HCT116 (cell line): ENCODE data around the gene PRKAA1. TPM values are rescaled to one million over a fixed set of nuclear protein-coding genes. Genes with fewer than 3 reads are reported as not detected.

ENCODE experiments used
- ATAC-seq: fragments of 200-7000 bp; cut with Tn5 transposase; 2 replicates; pipeline ENCODE4 v1.9.1; 2020; ENCODE audit warnings: mild to moderate bottlenecking, moderate library complexity
- BruUV-seq: library from RNA; stranded (reverse); fragments of 400-500 nt; replicated peaks from 2 replicates; lab custom pipeline; 2021; lab: Mats Ljungman, UMichigan
- CTCF ChIA-PET: fragments of 300-600 bp; sonication (Branson Sonifier 250); formaldehyde crosslinking; loops from one replicate; lab custom pipeline; 2021; ENCODE audit warnings: antibody characterized with exemption; lab: Charles Lee
- POLR2A ChIA-PET: fragments of 300-600, 350-600 bp; sonication (Branson Sonifier 250); formaldehyde crosslinking; loops from one replicate; lab custom pipeline; 2021; ENCODE audit warnings: antibody characterized with exemption; lab: Charles Lee
- RAD21 ChIA-PET, 2 experiments: fragments of 300-600 bp; sonication (Branson Sonifier 250); formaldehyde crosslinking; loops; one replicate each; lab custom pipeline; 2023; ENCODE audit warnings: low total read pairs in 2 of 2; ENCODE audit not compliant: uncharacterized antibody in 2 of 2, unreplicated experiment in 2 of 2, low non-redundant PET in 1 of 2; lab: Charles Lee
- DNase-seq: peaks from one replicate; pipeline ENCODE4 v3.0.0-alpha.2; 2010; ENCODE audit warnings: low read depth, low spot score
- H2AFZ ChIP-seq: fragments of 200-600 bp; shearing (Covaris generic), sonication (generic); 2 replicates; pipeline ENCODE4 v1.6.1; 2017; ENCODE audit warnings: low read depth, mixed run types, mixed read lengths, antibody characterized with exemption, low read length; ENCODE audit not compliant: poor library complexity, severe bottlenecking
- H3K27ac ChIP-seq: 2 replicates; pipeline ENCODE4 v1.5.1; 2012; ENCODE audit warnings: low read depth, low read length
- H3K27me3 ChIP-seq: fragments of 200-600 bp; sonication (generic); 2 replicates; pipeline ENCODE4 v1.6.1; 2016; ENCODE audit warnings: mixed run types, low read length, mixed read lengths; ENCODE audit not compliant: insufficient read depth
- H3K36me3 ChIP-seq, 2 experiments: fragments of 200-500 bp in 1 of 2; fragments of 200-600 bp in 1 of 2; sonication (Bioruptor generic) in 1 of 2; sonication (generic) in 1 of 2; 2 replicates each; pipeline versions ENCODE4 v1.5.1 to v1.6.1; 2014 to 2016; ENCODE audit warnings: low read length in 2 of 2, inconsistent platforms in 1 of 2, mixed read lengths in 1 of 2, mixed run types in 1 of 2; ENCODE audit not compliant: insufficient read depth in 2 of 2, control insufficient read depth in 1 of 2
- H3K4me1 ChIP-seq, 2 experiments: fragments of 200-600 bp in 1 of 2; sonication (generic) in 1 of 2; 2 replicates each; pipeline versions ENCODE4 v1.5.1 to v1.6.1; 2012 to 2017; ENCODE audit warnings: low read length in 2 of 2, inconsistent platforms in 1 of 2, mild to moderate bottlenecking in 1 of 2, mixed read lengths in 1 of 2, mixed run types in 1 of 2, moderate library complexity in 1 of 2; ENCODE audit not compliant: insufficient read depth in 2 of 2, control insufficient read depth in 1 of 2
- H3K4me2 ChIP-seq: fragments of 200-600 bp; sonication (generic); 2 replicates; pipeline ENCODE4 v1.6.1; 2017; ENCODE audit warnings: mixed run types, low read length, mixed read lengths
- H3K4me3 ChIP-seq, 2 experiments: fragments of 200-600 bp in 1 of 2; sonication (generic) in 1 of 2; replicated peaks in 1 of 2; 2 replicates each; pipeline ENCODE4 v1.5.1; 2011 to 2016; ENCODE audit warnings: low read length in 2 of 2, control low read depth in 1 of 2, low read depth in 1 of 2, mild to moderate bottlenecking in 1 of 2, mixed read lengths in 1 of 2, mixed run types in 1 of 2
- H3K79me2 ChIP-seq: fragments of 200-600 bp; sonication (generic); 2 replicates; pipeline ENCODE4 v1.6.1; 2017; ENCODE audit warnings: mild to moderate bottlenecking, mixed run types, low read length, moderate library complexity, mixed read lengths; ENCODE audit not compliant: insufficient read depth
- H3K9ac ChIP-seq: fragments of 200-600 bp; sonication (generic); 2 replicates; pipeline ENCODE4 v1.6.1; 2016; ENCODE audit warnings: low read length, mixed read lengths
- H3K9me2 ChIP-seq: fragments of 200-600 bp; sonication (generic), shearing (Covaris generic); 2 replicates; pipeline ENCODE4 v1.6.1; 2017; ENCODE audit warnings: mixed run types, mild to moderate bottlenecking, moderate library complexity; ENCODE audit not compliant: insufficient read depth
- H3K9me3 ChIP-seq, 2 experiments: fragments of 200-500 bp in 1 of 2; fragments of 200-600 bp in 1 of 2; sonication (Bioruptor generic) in 1 of 2; sonication (generic) in 1 of 2; 2 replicates each; pipeline ENCODE4 v1.6.1; 2014 to 2017; ENCODE audit warnings: low read length in 2 of 2, mixed read lengths in 2 of 2, inconsistent platforms in 1 of 2, low read depth in 1 of 2, mild to moderate bottlenecking in 1 of 2, mixed run types in 1 of 2, moderate library complexity in 1 of 2; ENCODE audit not compliant: control insufficient read depth in 1 of 2, insufficient read depth in 1 of 2
- H4K20me1 ChIP-seq: fragments of 200-600 bp; sonication (generic), shearing (Covaris generic); 2 replicates; pipeline ENCODE4 v1.6.1; 2017; ENCODE audit warnings: mixed run types, mild to moderate bottlenecking, moderate library complexity; ENCODE audit not compliant: insufficient read depth
- CBX3 ChIP-seq: IDR thresholded peaks from 2 replicates; pipeline ENCODE4 v1.6.1; 2012; ENCODE audit warnings: low read depth
- EGR1 ChIP-seq: IDR thresholded peaks from 2 replicates; pipeline ENCODE4 v1.6.1; 2012; ENCODE audit warnings: low read depth
- EZH2phosphoT487 ChIP-seq: fragments of 200-600 bp; IDR thresholded peaks from 2 replicates; pipeline ENCODE4 v1.6.1; 2018; ENCODE audit warnings: antibody characterized with exemption, borderline replicate concordance
- FOSL1 ChIP-seq: IDR thresholded peaks from 2 replicates; pipeline ENCODE4 v1.6.1; 2012; ENCODE audit warnings: low read depth
- JUND ChIP-seq: IDR thresholded peaks from 2 replicates; pipeline ENCODE4 v1.6.1; 2012
- MAX ChIP-seq: IDR thresholded peaks from 2 replicates; pipeline ENCODE4 v1.6.1; 2012
- POLR2A ChIP-seq: IDR thresholded peaks from 2 replicates; pipeline ENCODE4 v1.7.0; 2011; ENCODE audit warnings: borderline replicate concordance; ENCODE audit not compliant: insufficient read depth, insufficient read length; ENCODE audit errors: extremely low read depth
- RAD21 ChIP-seq: IDR thresholded peaks from 2 replicates; pipeline ENCODE4 v1.6.1; 2012; ENCODE audit warnings: low read depth, mild to moderate bottlenecking
- SIN3A ChIP-seq: IDR thresholded peaks from 2 replicates; pipeline ENCODE4 v1.6.1; 2012; ENCODE audit warnings: low read depth
- SRF ChIP-seq: IDR thresholded peaks from 2 replicates; pipeline ENCODE4 v1.6.1; 2012; ENCODE audit warnings: low read depth
- TCF7L2 ChIP-seq: IDR thresholded peaks from 2 replicates; pipeline ENCODE4 v1.7.0; 2011; ENCODE audit warnings: borderline replicate concordance, inconsistent platforms; ENCODE audit not compliant: insufficient read depth, insufficient read length; ENCODE audit errors: extremely low read depth
- YY1 ChIP-seq: IDR thresholded peaks from 2 replicates; pipeline ENCODE4 v1.6.1; 2011; ENCODE audit warnings: low read length, low read depth, moderate library complexity, mild to moderate bottlenecking; ENCODE audit not compliant: insufficient replicate concordance; ENCODE audit errors: extremely low read depth
- ZNF274 ChIP-seq: fragments of 200-500 bp; sonication (Bioruptor generic); IDR thresholded peaks from 2 replicates; pipeline ENCODE4 v1.6.1; 2014; ENCODE audit warnings: mild to moderate bottlenecking, low read depth, low read length, inconsistent platforms
- intact Hi-C: fragments of 100-400 bp; cut with micrococcal nuclease; formaldehyde crosslinking; loops from 2 replicates; pipeline ENCODE4 v1.10.0; 2022
- total RNA-seq: library from RNA; stranded (reverse); gene quantifications from one replicate; pipeline ENCODE4 v1.2.1, GENCODE V29; 2021; ENCODE audit not compliant: unreplicated experiment
- TF ChIP-seq, protein P1 (sequence below): IDR thresholded peaks from 2 replicates; pipeline ENCODE4 v1.6.1; 2011; ENCODE audit warnings: mild to moderate bottlenecking, low read length, moderate library complexity; ENCODE audit not compliant: insufficient replicate concordance; ENCODE audit errors: extremely low read depth
- TF ChIP-seq, protein P2 (sequence below): IDR thresholded peaks from 2 replicates; pipeline ENCODE4 v1.6.1; 2012; ENCODE audit warnings: low read depth
- TF ChIP-seq, protein P3 (sequence below), 3 experiments: fragments of 200-600 bp in 1 of 3; sonication (generic) in 1 of 3; IDR thresholded peaks in 2 of 3; conservative IDR thresholded peaks in 1 of 3; 2 replicates each; pipeline ENCODE4 v1.5.1; 2012 to 2017; ENCODE audit warnings: low read depth in 2 of 3, low read length in 2 of 3, antibody characterized with exemption in 1 of 3, borderline replicate concordance in 1 of 3, control low read depth in 1 of 3, mild to moderate bottlenecking in 1 of 3, mixed read lengths in 1 of 3, mixed run types in 1 of 3, moderate library complexity in 1 of 3; ENCODE audit not compliant: insufficient read depth in 1 of 3
- TF ChIP-seq, protein P4 (sequence below): IDR thresholded peaks from 2 replicates; pipeline ENCODE4 v1.6.1; 2012

Gene PRKAA1
- total RNA-seq, 1 experiment from 2014 or later, result 53.5 TPM

DNA sequence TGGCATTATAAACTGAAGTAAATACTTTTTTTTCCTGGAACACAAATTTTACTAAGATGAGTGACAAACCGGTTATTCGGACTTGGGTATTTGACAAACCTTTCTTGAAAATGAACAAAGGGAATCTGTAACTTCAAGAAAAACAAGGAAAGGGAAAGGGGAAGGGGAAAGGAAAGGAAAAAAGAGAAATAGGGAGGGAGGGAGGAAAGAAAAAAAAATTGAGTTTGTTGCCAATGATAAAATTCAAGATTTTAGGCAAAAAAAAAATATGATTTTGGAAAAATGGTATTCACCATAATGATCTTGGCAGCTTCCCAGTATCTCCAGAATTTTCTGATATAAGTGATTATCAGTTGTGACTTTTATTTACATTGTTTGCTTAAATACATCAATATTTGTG lies 40.8 kb downstream of the PRKAA1 start:
- intact Hi-C loops, result no loop called here
- ChIA-PET CTCF (no interaction called here), RAD21 (no interaction called here), POLR2A (no interaction called here)
- peaks cover 6 to 7% of the 10 kb centered on the region in 2 experiments; a peak in 3 of 4 replicates for H3K36me3 ChIP-seq
- no peak overlapping the region for H3K27ac ChIP-seq
- peaks cover 4 to 15% of the 10 kb centered on the region in 2 experiments; a peak in 3 of 4 replicates for H3K4me1 ChIP-seq
- H2AFZ ChIP-seq, result no peak overlapping the region
- H3K27me3 ChIP-seq, result no peaks in the 10 kb centered on the region
- ATAC-seq (no peak), DNase-seq (no peak)
- peaks cover 21% of the 10 kb centered on the region for H3K79me2 ChIP-seq
- H4K20me1 ChIP-seq, result no peaks in the 10 kb centered on the region
- TF ChIP-seq JUND (no peak), TCF7L2 (no peak), MAX (no peak), ZNF274 (no peak), FOSL1 (no peak), POLR2A (no peak), YY1 (no peak), SIN3A (no peak), CBX3 (no peak), EZH2phosphoT487 (no peak), EGR1 (no peak), RAD21 (no peak), SRF (no peak)
- TF ChIP-seq, protein P1, sequence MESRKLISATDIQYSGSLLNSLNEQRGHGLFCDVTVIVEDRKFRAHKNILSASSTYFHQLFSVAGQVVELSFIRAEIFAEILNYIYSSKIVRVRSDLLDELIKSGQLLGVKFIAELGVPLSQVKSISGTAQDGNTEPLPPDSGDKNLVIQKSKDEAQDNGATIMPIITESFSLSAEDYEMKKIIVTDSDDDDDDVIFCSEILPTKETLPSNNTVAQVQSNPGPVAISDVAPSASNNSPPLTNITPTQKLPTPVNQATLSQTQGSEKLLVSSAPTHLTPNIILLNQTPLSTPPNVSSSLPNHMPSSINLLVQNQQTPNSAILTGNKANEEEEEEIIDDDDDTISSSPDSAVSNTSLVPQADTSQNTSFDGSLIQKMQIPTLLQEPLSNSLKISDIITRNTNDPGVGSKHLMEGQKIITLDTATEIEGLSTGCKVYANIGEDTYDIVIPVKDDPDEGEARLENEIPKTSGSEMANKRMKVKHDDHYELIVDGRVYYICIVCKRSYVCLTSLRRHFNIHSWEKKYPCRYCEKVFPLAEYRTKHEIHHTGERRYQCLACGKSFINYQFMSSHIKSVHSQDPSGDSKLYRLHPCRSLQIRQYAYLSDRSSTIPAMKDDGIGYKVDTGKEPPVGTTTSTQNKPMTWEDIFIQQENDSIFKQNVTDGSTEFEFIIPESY, result no peak
- TF ChIP-seq, protein P2, sequence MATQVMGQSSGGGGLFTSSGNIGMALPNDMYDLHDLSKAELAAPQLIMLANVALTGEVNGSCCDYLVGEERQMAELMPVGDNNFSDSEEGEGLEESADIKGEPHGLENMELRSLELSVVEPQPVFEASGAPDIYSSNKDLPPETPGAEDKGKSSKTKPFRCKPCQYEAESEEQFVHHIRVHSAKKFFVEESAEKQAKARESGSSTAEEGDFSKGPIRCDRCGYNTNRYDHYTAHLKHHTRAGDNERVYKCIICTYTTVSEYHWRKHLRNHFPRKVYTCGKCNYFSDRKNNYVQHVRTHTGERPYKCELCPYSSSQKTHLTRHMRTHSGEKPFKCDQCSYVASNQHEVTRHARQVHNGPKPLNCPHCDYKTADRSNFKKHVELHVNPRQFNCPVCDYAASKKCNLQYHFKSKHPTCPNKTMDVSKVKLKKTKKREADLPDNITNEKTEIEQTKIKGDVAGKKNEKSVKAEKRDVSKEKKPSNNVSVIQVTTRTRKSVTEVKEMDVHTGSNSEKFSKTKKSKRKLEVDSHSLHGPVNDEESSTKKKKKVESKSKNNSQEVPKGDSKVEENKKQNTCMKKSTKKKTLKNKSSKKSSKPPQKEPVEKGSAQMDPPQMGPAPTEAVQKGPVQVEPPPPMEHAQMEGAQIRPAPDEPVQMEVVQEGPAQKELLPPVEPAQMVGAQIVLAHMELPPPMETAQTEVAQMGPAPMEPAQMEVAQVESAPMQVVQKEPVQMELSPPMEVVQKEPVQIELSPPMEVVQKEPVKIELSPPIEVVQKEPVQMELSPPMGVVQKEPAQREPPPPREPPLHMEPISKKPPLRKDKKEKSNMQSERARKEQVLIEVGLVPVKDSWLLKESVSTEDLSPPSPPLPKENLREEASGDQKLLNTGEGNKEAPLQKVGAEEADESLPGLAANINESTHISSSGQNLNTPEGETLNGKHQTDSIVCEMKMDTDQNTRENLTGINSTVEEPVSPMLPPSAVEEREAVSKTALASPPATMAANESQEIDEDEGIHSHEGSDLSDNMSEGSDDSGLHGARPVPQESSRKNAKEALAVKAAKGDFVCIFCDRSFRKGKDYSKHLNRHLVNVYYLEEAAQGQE, result no peak
- TF ChIP-seq, protein P3, sequence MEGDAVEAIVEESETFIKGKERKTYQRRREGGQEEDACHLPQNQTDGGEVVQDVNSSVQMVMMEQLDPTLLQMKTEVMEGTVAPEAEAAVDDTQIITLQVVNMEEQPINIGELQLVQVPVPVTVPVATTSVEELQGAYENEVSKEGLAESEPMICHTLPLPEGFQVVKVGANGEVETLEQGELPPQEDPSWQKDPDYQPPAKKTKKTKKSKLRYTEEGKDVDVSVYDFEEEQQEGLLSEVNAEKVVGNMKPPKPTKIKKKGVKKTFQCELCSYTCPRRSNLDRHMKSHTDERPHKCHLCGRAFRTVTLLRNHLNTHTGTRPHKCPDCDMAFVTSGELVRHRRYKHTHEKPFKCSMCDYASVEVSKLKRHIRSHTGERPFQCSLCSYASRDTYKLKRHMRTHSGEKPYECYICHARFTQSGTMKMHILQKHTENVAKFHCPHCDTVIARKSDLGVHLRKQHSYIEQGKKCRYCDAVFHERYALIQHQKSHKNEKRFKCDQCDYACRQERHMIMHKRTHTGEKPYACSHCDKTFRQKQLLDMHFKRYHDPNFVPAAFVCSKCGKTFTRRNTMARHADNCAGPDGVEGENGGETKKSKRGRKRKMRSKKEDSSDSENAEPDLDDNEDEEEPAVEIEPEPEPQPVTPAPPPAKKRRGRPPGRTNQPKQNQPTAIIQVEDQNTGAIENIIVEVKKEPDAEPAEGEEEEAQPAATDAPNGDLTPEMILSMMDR (IDR thresholded peaks at IDR 0.05 in 2 of 3, conservative IDR thresholded peaks at IDR 0.05 in 1 of 3; ENCODE audit: borderline replicate concordance in 1 of 3, insufficient read depth in 1 of 3, low read depth in 2 of 3, low read length in 2 of 3), result no peak
- TF ChIP-seq, protein P4, sequence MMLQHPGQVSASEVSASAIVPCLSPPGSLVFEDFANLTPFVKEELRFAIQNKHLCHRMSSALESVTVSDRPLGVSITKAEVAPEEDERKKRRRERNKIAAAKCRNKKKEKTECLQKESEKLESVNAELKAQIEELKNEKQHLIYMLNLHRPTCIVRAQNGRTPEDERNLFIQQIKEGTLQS, result no peak
- BruUV-seq, result no TSS peak
- H3K9ac ChIP-seq, result no peak overlapping the region
- H3K4me3 ChIP-seq, result no peak overlapping the region
- H3K9me2 ChIP-seq, result no peaks in the 10 kb centered on the region
- no peak overlapping the region for H3K4me2 ChIP-seq
- H3K9me3 ChIP-seq, result no peaks in the 10 kb centered on the region
